Fibroblast of pulmonary artery (primary cell): ENCODE measurements around the gene EIF4B.

ENCODE experiments used
- DNase-seq: peaks from one replicate; pipeline ENCODE4 v3.0.0-alpha.2; 2010; ENCODE audit warnings: low read depth
- H3K4me3 ChIP-seq: replicated peaks from 2 replicates; pipeline ENCODE4 v1.5.1; 2011; ENCODE audit warnings: low read depth, mild to moderate bottlenecking, control low read depth, low read length, moderate library complexity
- CTCF ChIP-seq: IDR thresholded peaks from 2 replicates; pipeline ENCODE4 v1.5.1; 2011; ENCODE audit warnings: mild to moderate bottlenecking, control low read depth, low read length, inconsistent platforms; ENCODE audit errors: missing control alignments

Gene EIF4B

DNA sequence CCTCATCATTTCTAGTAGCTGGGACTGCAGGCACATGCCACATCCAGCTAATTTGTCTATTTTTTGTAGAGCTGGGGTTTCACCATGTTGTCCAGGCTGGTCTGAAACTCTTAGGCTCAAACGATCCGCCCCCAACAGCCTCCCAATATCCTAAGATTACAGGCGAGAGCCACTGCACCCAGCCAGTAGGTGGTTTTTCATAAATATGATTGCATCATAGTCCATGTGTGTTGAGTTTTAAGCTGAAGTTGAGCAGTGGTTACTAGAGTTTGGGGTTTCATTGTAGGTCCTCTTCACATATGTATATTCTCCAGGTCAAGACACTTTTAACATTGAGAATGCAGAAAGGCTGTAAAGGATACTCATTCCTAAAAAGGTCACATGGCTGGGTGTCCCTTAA lies 30.5 kb downstream of the EIF4B start:
- TF ChIP-seq CTCF: no peak
- DNase-seq: no peak
- H3K4me3 ChIP-seq: no peak overlapping the region

- H3K4me3 ChIP-seq: no peak overlapping the region
- TF ChIP-seq CTCF: no peak
- no peak for DNase-seq
These were observed 33.6 kb downstream of the EIF4B start for GRCh38 chr12:53039851-53040250.

DNA sequence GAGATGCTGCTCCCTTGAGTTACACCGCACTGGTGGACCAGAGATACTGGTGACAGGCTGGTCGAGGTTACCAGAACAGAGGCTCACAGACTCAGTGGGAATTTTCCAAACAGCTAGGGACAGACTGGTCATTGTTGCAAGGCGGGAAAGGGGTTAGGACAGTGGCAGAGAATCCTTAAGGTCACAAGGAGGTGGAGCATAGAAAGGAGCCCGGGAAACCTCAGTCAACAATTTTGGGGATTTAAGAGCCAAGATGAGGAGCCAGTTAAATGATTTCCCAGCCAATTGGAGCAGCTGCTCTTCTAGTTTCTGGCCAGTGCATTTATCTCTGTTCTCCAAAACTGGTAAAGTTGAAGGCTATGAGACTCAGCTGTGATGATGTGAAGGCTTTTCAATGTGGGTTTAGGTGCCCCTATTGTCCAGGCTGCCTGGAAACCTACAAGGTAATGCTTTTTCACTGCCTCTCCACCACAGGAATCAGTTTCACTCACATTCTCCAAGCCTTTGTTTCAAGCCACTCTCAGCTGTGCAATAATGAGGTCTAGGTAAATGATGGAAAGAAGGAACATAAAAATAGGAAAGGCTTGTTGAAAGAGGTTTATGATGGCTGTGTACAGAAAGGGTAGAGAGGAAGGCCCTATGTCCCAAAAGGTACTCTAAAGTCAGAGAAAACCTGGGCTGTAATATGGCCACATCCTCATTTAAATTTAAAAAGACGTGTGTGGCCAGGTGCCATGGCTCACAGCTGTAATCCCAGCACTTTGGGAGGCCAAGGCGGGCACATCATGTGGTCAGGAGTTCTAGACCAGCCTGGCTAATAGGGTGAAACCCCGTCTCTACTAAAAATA lies 36.6 kb downstream of the EIF4B start:
- no peak overlapping the region for H3K4me3 ChIP-seq
- TF ChIP-seq CTCF: no peak
- DNase-seq: no peak

- no peak for DNase-seq
These were observed 37.9 kb downstream of the EIF4B start for GRCh38 chr12:53044052-53044581.

DNA sequence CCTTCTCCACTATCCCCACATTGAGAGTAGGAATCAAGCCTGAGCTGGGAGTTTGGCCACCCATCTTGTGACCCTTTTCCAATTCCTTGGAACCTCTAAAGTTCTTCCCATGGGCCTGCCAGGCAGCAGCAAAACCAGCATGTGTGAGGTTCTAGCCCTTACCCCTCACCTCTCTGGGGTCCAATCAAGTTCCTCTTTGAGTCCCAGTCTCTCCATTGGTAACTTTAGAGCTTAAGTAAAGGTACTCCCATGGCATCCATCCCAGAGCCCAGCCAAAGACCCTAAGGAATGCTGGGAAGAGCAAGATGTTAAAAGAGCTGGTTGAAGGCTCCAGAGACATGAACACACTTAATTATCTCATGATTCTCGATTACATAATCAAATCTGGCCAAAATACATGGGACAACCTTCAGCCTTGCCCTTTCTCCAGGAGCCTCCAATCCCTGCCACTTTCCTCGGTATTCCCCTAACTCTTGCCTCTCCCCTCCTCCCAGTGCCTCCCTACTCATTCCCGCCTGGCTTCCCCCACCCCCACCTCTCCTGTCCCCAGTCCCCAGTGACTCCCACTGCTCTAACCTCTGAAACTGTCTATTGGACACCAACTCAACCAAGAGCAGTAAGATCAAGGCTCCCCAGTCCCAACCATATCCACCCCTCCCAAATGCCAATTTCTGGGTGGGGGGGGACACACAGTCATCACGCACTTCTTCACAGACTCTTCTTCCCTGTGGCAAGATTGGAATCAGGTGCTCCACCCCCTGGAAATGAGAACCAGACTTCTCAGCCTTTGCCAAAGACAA lies 38.8 kb downstream of the EIF4B start:
- no peak overlapping the region for H3K4me3 ChIP-seq
- no peak for TF ChIP-seq CTCF
- no peak for DNase-seq

More at GRCh38 chr12:53044052-53044581, 37.9 kb downstream of the EIF4B start:
- TF ChIP-seq CTCF: no peak
- H3K4me3 ChIP-seq: no peak overlapping the region

GRCh38 chr12:53045696-53046045 lies 39.4 kb downstream of the EIF4B start:
- H3K4me3 ChIP-seq: peak overlapping the region; percentile 73
- TF ChIP-seq CTCF: no peak
- DNase-seq: no peak
